ENCODE data around the gene ACSS1. TPM values are rescaled to one million over a fixed set of nuclear protein-coding genes. Genes with fewer than 3 reads are reported as not detected.

The ACSS1 gene
- total RNA-seq, 1 experiment from 2014 or later = 3.6 TPM

DNA sequence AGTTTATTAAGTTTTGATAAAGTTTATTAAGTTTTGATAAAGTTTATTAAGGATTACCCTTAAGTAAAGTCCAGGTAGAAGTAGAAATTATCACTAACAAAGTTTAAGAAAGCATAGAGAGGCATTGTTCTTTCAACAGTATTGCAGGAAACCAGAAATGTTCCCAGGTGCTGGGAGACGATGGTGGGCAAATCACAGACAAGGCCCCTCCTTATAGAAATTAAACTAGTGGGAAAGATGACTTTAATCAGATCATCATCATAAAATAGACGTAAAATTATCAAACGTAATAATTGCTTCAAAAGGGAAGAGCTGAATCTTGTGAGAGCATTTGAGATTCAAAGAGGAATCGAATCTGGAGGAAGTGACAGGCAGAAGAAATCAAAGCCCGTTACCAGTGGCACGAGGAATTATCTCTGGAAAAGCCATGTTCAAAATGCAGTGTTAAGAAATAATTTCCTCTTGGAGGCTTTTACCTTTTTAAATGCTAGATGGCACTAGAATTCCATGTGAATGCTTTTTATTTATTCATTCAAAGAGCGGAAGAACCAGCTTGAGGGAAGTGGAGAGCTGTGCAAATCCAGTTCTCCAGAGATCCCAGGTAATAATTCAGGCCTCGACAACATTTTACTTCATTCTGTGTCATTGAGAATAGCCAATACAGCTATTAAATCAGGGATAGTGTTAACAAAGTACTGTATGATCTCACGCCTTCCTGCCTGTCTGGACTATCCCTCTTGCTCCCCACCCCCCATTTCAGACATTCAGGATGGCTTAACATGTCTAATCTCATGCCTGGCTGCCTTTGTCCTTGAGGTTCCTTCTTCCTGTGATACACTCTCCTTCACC is 64.4 kb downstream of the ACSS1 start:
- Mint-ChIP-seq H3K27me3 (ENCODE audit: unreplicated experiment) (no peaks in the 10 kb centered on the region), H3K27ac (ENCODE audit: unreplicated experiment) (no peak overlapping the region), H3K9me3 (ENCODE audit: low read depth, unreplicated experiment) (no peaks in the 10 kb centered on the region), H3K36me3 (ENCODE audit: insufficient read depth, unreplicated experiment) (peaks cover 13% of the 10 kb centered on the region), H3K4me1 (ENCODE audit: low read depth, unreplicated experiment) (peaks cover 16% of the 10 kb centered on the region), H3K4me3 (ENCODE audit: low read depth, unreplicated experiment) (no peak overlapping the region)
- intact Hi-C loops (cut with micrococcal nuclease; ENCODE audit: unreplicated experiment) = loop anchor here (1.0 to 2.0 kb wide), 2 partner anchors 72 to 185 kb away; no protein-coding TSS in a partner anchor
- no peak for DNase-seq
- TF ChIP-seq, protein P1, sequence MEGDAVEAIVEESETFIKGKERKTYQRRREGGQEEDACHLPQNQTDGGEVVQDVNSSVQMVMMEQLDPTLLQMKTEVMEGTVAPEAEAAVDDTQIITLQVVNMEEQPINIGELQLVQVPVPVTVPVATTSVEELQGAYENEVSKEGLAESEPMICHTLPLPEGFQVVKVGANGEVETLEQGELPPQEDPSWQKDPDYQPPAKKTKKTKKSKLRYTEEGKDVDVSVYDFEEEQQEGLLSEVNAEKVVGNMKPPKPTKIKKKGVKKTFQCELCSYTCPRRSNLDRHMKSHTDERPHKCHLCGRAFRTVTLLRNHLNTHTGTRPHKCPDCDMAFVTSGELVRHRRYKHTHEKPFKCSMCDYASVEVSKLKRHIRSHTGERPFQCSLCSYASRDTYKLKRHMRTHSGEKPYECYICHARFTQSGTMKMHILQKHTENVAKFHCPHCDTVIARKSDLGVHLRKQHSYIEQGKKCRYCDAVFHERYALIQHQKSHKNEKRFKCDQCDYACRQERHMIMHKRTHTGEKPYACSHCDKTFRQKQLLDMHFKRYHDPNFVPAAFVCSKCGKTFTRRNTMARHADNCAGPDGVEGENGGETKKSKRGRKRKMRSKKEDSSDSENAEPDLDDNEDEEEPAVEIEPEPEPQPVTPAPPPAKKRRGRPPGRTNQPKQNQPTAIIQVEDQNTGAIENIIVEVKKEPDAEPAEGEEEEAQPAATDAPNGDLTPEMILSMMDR (IDR thresholded peaks at IDR 0.05; ENCODE audit: unreplicated experiment) = no peak
- CTCF ChIA-PET = no interaction called here
- BruUV-seq (replicated peaks) = no TSS peak

DNA sequence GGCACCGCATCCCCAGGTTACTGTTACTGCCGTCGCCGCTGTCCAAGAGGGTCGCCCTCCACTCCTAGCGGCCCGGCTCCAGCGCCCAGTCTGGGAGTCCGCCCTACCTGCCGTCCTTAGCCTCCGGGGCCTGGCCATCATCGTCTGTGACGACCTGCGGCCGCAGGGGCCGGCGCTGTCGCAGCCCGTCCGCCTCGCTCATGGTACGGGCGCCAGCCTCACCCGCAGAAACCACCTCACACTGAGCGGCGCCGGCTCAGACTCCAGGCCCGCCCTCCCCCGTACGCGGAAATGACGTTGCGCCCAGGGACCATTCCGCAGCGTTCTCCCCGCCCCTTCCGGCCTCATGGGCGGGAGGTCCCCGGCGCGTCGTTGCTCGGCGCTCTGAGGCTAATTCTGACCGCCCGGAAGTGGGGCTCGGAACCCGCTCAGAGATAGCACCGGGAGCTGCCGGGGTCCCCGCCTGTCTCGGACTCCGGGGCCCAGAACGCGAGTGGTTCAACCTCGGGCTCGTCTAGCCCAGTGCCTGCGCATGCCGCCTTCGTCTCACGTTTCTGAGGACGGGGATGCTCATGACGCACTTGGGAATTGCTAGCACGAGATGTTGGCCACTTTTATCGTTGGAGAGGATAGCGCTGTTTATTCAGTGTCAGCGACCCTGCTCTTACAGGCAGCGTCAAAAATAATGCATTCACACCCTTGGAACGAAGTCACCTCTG is 65.3 kb downstream of the ACSS1 start, which contains the start of gene APMAP:
Gene APMAP, minus strand, starts transcription at position 265 of the 719 bp plus-strand sequence. Its CDS starts 63 bp downstream, at position 202.
- CTCF ChIA-PET = no interaction called here
- Mint-ChIP-seq H3K36me3 (ENCODE audit: insufficient read depth, unreplicated experiment) (peaks cover 13% of the 10 kb centered on the region), H3K4me3 (ENCODE audit: low read depth, unreplicated experiment) (peak within 1 kb of the TSS; percentile 81), H3K27me3 (ENCODE audit: unreplicated experiment) (no peaks in the 10 kb centered on the region), H3K9me3 (ENCODE audit: low read depth, unreplicated experiment) (no peaks in the 10 kb centered on the region), H3K27ac (ENCODE audit: unreplicated experiment) (peak within 1 kb of the TSS; percentile 68), H3K4me1 (ENCODE audit: low read depth, unreplicated experiment) (peaks cover 16% of the 10 kb centered on the region)
- peak; percentile 82 for DNase-seq
- intact Hi-C loops (cut with micrococcal nuclease; ENCODE audit: unreplicated experiment) = loop anchor here (1.0 to 2.0 kb wide), 2 partner anchors 73 to 186 kb away; no protein-coding TSS in a partner anchor
- TSS peak; percentile 95 for BruUV-seq (replicated peaks)
- TF ChIP-seq, protein P1 (IDR thresholded peaks at IDR 0.05; ENCODE audit: unreplicated experiment) = no peak

DNA sequence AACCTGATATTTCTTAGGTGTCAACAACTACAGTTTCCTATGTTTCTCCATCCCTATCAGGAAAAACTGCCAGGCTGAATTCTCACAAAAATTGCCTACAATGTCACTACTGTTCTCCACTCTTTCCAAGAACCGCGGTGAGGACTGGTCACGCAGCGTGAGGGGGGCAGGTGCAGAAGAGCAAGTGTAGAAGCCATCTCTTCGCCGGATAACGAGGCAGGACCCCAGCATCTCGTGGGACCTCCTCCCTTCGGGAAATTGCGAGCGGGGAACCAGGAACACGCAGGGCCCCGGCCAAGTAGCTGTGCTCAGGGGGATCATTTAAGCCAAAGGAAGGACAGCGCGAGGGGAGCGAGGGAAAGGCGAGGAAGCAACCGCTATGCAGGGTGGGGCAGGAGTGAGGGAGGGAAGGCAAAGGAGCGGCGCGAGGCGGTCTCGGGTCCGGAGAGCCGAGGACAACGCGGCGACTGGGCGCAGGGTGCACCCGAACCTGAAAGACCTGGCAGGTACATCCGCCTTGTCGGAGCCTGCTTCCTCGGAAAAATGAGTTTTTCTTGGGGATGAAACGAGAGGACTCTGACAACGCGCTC is 65.9 kb downstream of the ACSS1 start:
- peaks cover 13% of the 10 kb centered on the region for H3K36me3 Mint-ChIP-seq (ENCODE audit: insufficient read depth, unreplicated experiment)
- no peak overlapping the region for H3K27ac Mint-ChIP-seq (ENCODE audit: unreplicated experiment)
- TF ChIP-seq, protein P1 (IDR thresholded peaks at IDR 0.05; ENCODE audit: unreplicated experiment) = no peak
- CTCF ChIA-PET = no interaction called here
- H3K9me3 Mint-ChIP-seq (ENCODE audit: low read depth, unreplicated experiment) = no peaks in the 10 kb centered on the region
- no peak for DNase-seq
- intact Hi-C loops (cut with micrococcal nuclease; ENCODE audit: unreplicated experiment) = loop anchor here (2.0 kb wide), 1 partner anchor 187 kb away; no protein-coding TSS in a partner anchor
- H3K4me1 Mint-ChIP-seq (ENCODE audit: low read depth, unreplicated experiment) = peaks cover 16% of the 10 kb centered on the region
- no peaks in the 10 kb centered on the region for H3K27me3 Mint-ChIP-seq (ENCODE audit: unreplicated experiment)
- H3K4me3 Mint-ChIP-seq (ENCODE audit: low read depth, unreplicated experiment) = peak overlapping the region; percentile 81
- no TSS peak for BruUV-seq (replicated peaks)

DNA sequence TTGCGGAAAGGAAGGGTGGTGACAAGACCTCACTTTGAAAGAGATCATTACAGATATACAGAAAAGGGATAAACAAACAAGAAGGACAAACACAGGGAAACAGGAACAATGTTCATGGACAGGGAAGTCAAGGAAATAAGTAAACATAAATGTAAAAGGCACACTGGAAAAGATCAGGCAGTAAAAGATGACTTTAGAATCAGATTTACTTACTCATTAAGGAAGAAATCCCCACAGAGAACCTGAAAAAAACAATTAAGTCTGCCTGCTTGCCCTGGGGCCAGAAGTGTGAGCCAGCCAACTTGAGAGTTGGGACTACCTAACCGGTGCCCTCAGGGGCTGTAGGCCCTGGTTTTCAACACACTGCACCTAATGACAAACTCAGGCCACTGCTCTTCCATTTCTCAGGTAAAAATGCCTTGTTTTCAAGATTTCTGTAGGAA is 67.1 kb downstream of the ACSS1 start:
- Mint-ChIP-seq H3K36me3 (ENCODE audit: insufficient read depth, unreplicated experiment) (peaks cover 13% of the 10 kb centered on the region), H3K4me1 (ENCODE audit: low read depth, unreplicated experiment) (peaks cover 16% of the 10 kb centered on the region), H3K4me3 (ENCODE audit: low read depth, unreplicated experiment) (no peak overlapping the region), H3K27me3 (ENCODE audit: unreplicated experiment) (no peaks in the 10 kb centered on the region), H3K27ac (ENCODE audit: unreplicated experiment) (no peak overlapping the region), H3K9me3 (ENCODE audit: low read depth, unreplicated experiment) (no peaks in the 10 kb centered on the region)
- CTCF ChIA-PET = no interaction called here
- TF ChIP-seq, protein P1 (IDR thresholded peaks at IDR 0.05; ENCODE audit: unreplicated experiment) = no peak
- intact Hi-C loops (cut with micrococcal nuclease; ENCODE audit: unreplicated experiment) = no loop called here
- BruUV-seq (replicated peaks) = no TSS peak
- DNase-seq = no peak
